Tibial nerve (tissue), 4 donors: Measurements from ENCODE around the gene TSPO. TPM values are rescaled to one million over a fixed set of nuclear protein-coding genes. Genes with fewer than 3 reads are reported as not detected.

ENCODE experiments used
- DNase-seq, 2 donors: peaks; one replicate each; pipeline ENCODE4 v3.0.0-alpha.2; 2019; ENCODE audit warnings: low spot score in 2 of 2
- H3K27ac ChIP-seq, 4 donors: fragments of 200-600 bp; sonication (generic) in 3 of 4; one replicate each; pipeline ENCODE4 v1.5.1; 2017 to 2019; ENCODE audit warnings: mild to moderate bottlenecking in 1 of 4
- H3K27me3 ChIP-seq, 2 donors: fragments of 200-600 bp; sonication (generic) in 1 of 2; one replicate each; pipeline versions ENCODE4 v1.5.1 to v1.6.0; 2017 to 2019
- H3K36me3 ChIP-seq, 3 donors: fragments of 200-600 bp; sonication (generic); one replicate each; pipeline ENCODE4 v1.5.1; 2018 to 2019
- H3K4me1 ChIP-seq, 4 donors: fragments of 200-600 bp; sonication (generic) in 3 of 4; one replicate each; pipeline ENCODE4 v1.5.1; 2017 to 2019
- H3K4me3 ChIP-seq, 4 donors: fragments of 200-600 bp; sonication (generic) in 3 of 4; one replicate each; pipeline ENCODE4 v1.5.1; 2017 to 2019; ENCODE audit warnings: mild to moderate bottlenecking in 1 of 4, moderate library complexity in 1 of 4
- H3K9me3 ChIP-seq, 4 donors: fragments of 200-600 bp; sonication (generic) in 3 of 4; one replicate each; pipeline ENCODE4 v1.5.1; 2017 to 2019
- EP300 ChIP-seq, 2 donors: sonication (generic); formaldehyde crosslinking; IDR thresholded peaks; one replicate each; pipeline ENCODE4 v1.6.1; 2017; ENCODE audit warnings: antibody characterized with exemption in 2 of 2, mild to moderate bottlenecking in 1 of 2
- POLR2A ChIP-seq, 2 donors: fragments of 450-650 bp; IDR thresholded peaks; one replicate each; pipeline ENCODE4 v1.6.1; 2017; ENCODE audit warnings: antibody characterized with exemption in 2 of 2, mild to moderate bottlenecking in 2 of 2, moderate library complexity in 2 of 2
- WGBS, 2 donors: methylation state at CpG; one replicate each; pipeline ENCODE4 v1.1.5; 2018; 5-methylcytosine and 5-hydroxymethylcytosine counted together
- total RNA-seq, 4 donors: library from RNA; depleted of rRNA; stranded (reverse); fragments of >200 nt; gene quantifications; one replicate each; pipeline ENCODE4 v1.1.0, GENCODE V29; 2016
- TF ChIP-seq, protein P1 (sequence below), 5 experiments: fragments of 200-600 bp in 3 of 5; fragments of 450-650 bp in 2 of 5; sonication (generic) in 3 of 5; IDR thresholded peaks; one replicate each; pipeline ENCODE4 v1.5.1; 2016 to 2019; ENCODE audit warnings: antibody characterized with exemption in 5 of 5, mild to moderate bottlenecking in 3 of 5, moderate library complexity in 2 of 5

TSPO gene
- total RNA-seq, 4 donors from 2014 or later = 399 to 538 (median 485) TPM

DNA sequence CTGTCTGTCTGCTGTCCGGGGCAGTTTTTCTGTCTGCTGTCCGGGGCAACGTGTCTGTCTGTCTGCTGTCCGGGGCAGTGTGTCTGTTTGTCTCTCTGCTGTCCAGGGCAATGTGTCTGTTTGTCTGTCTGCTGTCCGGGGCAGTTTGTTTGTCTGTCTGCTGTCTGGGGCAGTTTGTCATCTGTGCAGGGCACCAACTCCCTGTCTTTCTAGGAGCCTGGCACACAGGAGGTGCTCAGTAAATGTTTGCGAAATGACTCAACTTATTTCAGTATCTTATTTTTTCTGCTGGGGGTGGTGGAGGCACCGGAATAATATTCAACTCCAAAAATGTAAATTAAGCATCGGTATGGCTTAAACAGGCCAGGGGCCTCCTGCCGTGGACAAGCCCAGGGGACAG is 47.6 kb downstream of the TSPO start:
- H3K27me3 ChIP-seq = peaks cover 0 to 8% of the 10 kb centered on the region in 2 donors
- DNase-seq = no peak
- no peaks in the 10 kb centered on the region for H3K9me3 ChIP-seq
- TF ChIP-seq POLR2A (IDR thresholded peaks at IDR 0.05) (no peak), EP300 (IDR thresholded peaks at IDR 0.05) (no peak)
- TF ChIP-seq, protein P1, sequence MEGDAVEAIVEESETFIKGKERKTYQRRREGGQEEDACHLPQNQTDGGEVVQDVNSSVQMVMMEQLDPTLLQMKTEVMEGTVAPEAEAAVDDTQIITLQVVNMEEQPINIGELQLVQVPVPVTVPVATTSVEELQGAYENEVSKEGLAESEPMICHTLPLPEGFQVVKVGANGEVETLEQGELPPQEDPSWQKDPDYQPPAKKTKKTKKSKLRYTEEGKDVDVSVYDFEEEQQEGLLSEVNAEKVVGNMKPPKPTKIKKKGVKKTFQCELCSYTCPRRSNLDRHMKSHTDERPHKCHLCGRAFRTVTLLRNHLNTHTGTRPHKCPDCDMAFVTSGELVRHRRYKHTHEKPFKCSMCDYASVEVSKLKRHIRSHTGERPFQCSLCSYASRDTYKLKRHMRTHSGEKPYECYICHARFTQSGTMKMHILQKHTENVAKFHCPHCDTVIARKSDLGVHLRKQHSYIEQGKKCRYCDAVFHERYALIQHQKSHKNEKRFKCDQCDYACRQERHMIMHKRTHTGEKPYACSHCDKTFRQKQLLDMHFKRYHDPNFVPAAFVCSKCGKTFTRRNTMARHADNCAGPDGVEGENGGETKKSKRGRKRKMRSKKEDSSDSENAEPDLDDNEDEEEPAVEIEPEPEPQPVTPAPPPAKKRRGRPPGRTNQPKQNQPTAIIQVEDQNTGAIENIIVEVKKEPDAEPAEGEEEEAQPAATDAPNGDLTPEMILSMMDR (IDR thresholded peaks at IDR 0.05) = no peak
- 66 to 69% methylated on average over 9 of the region's 9 CpGs for WGBS, 2 donors
- no peak overlapping the region for H3K27ac ChIP-seq
- H3K4me3 ChIP-seq = no peak overlapping the region
- peaks cover 0 to 13% (median 0%) of the 10 kb centered on the region in 3 donors for H3K36me3 ChIP-seq
- H3K4me1 ChIP-seq = no peaks in the 10 kb centered on the region

DNA sequence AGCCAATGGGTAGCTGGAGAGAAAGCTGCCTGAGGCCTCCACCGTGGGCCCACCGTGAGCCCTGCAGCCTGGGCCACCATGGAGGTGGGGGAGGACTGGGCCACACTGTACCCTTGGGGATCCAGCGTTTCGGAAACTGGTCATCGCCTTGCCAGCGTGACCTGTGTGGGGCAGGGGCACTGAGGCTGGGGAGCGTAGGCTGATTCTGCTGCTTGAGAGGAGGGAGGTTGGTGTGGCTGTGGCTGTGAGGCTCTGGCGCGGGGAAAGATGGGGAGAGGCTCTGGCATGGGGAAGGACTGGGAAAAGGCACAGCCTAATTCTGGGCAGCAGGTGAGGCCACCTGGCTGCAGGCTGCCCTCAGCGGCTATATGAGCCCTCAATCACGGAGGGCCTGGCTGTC is 48.2 kb downstream of the TSPO start:
- TF ChIP-seq, protein P1 (IDR thresholded peaks at IDR 0.05) = no peak
- TF ChIP-seq POLR2A (IDR thresholded peaks at IDR 0.05) = no peak
- TF ChIP-seq EP300 (IDR thresholded peaks at IDR 0.05) = no peak
- 77 to 81% methylated on average over 11 of the region's 11 CpGs for whole genome bisulfite sequencing, 2 donors

DNA sequence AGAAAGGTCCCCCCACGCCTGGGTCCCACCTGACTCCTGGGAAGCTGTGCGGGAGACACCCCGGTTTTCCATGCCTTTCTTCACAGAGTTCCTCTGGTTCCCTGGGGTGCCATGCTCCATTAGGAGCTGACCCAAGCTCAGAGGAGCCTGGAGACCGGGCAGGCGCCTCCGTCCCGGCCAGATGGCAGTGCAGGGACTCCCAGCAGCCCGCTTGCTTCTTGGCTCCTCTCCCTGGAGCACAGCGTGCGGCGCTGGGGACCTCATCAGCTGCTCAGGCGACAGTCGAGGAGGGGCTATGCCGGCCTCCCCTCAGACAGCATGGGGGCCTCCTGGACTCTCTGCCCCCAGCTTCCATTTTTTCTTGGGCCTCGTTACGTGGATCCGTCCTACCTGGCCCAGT is 48.7 kb downstream of the TSPO start:
- Histone ChIP-seq H3K9me3 (no peaks in the 10 kb centered on the region), H3K4me3 (no peak overlapping the region), H3K4me1 (no peaks in the 10 kb centered on the region), H3K27me3 (peaks cover 0 to 8% of the 10 kb centered on the region in 2 donors), H3K36me3 (peaks cover 0 to 14% (median 0%) of the 10 kb centered on the region in 3 donors), H3K27ac (no peak overlapping the region)
- 78 to 82% methylated on average over 14 to 17 of the region's 17 CpGs for WGBS, 2 donors
- no peak for DNase-seq
- TF ChIP-seq EP300 (IDR thresholded peaks at IDR 0.05) (no peak), POLR2A (IDR thresholded peaks at IDR 0.05) (no peak)

More for the DNA sequence above, 48.2 kb downstream of the TSPO start:
- Histone ChIP-seq H3K27ac (no peak overlapping the region), H3K27me3 (peaks cover 0 to 8% of the 10 kb centered on the region in 2 donors), H3K4me1 (no peaks in the 10 kb centered on the region), H3K9me3 (no peaks in the 10 kb centered on the region), H3K36me3 (peaks cover 0 to 14% (median 0%) of the 10 kb centered on the region in 3 donors), H3K4me3 (no peak overlapping the region)
- no peak for DNase-seq

DNA sequence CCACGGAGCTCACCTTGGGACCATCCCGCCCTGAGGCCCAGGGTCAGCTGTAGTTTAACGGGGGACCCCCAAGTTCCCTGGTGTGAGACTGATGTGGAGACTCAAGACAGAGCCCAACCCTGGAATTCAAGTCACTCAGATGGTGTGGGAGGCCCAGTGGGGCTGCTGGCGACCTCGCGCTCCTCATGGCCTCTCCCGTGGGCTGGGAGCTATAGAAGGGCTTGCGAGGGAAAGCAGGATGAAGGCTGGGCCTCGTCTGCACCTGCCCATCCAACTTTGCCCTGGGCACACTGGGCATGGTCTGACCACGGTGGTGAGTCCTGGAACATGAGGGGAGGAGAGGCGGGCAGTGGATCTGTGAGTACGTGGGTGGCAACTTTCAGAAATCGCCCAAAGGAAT is 49.2 kb downstream of the TSPO start:
- H3K27ac ChIP-seq = no peak overlapping the region
- H3K9me3 ChIP-seq = no peaks in the 10 kb centered on the region
- H3K27me3 ChIP-seq = peaks cover 0 to 8% of the 10 kb centered on the region in 2 donors
- TF ChIP-seq, protein P1 (IDR thresholded peaks at IDR 0.05) = no peak
- no peak for TF ChIP-seq POLR2A (IDR thresholded peaks at IDR 0.05)
- TF ChIP-seq EP300 (IDR thresholded peaks at IDR 0.05) = no peak
- 70 to 71% methylated on average over 13 of the region's 13 CpGs for WGBS, 2 donors
- no peaks in the 10 kb centered on the region for H3K4me1 ChIP-seq
- no peak for DNase-seq
- no peak overlapping the region for H3K4me3 ChIP-seq
- peaks cover 0 to 14% (median 0%) of the 10 kb centered on the region in 3 donors for H3K36me3 ChIP-seq

DNA sequence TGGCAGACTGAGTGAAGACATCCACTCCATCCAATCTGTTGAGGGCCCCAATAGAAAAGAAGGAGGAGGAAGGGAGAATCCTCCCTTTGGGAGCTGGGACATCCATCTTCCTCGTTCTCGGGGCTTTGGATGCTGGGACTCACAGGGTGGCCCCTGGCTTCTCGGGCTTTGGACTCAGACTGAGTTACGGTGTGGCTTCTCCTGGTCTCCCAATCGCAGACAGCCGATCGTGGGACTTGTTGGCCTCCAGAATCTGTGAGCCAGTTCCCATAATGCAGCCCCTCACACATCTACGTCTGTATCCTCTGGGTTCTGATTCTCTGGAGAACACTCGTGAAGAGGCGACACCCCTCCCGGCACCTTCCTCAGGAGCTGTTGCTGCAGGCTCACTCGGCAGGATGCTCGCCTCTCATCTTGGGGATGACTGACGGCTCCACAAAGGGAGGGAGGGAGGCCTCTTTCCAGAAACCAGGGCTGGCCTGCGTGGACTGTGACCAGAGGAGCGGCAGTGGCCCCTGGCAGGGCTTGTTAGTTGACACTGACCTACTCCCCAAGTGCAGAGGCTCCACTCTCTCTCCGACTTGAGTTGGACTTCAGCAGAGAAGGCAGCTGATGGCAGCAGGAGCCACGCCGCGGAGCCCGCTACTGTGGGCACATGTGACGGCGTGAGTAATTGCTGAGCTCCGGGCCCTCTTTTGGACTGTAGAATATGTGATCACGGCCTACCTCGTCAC is 50.3 kb downstream of the TSPO start:
- no peak for DNase-seq
- no peak for TF ChIP-seq POLR2A (IDR thresholded peaks at IDR 0.05)
- no peak for TF ChIP-seq EP300 (IDR thresholded peaks at IDR 0.05)
- TF ChIP-seq, protein P1 (IDR thresholded peaks at IDR 0.05) = no peak
- Histone ChIP-seq H3K4me3 (no peak overlapping the region), H3K27ac (no peak overlapping the region), H3K27me3 (peaks cover 0 to 8% of the 10 kb centered on the region in 2 donors), H3K36me3 (peaks cover 0 to 14% (median 0%) of the 10 kb centered on the region in 3 donors), H3K4me1 (no peaks in the 10 kb centered on the region), H3K9me3 (no peaks in the 10 kb centered on the region)
- WGBS, 2 donors = 91% methylated on average over 26 of the region's 26 CpGs
